ENCODE results near the gene PPP2R2C. TPM values are rescaled to one million over a fixed set of nuclear protein-coding genes. Genes with fewer than 3 reads are reported as not detected.

PPP2R2C gene
- total RNA-seq, 1 experiment from 2014 or later = not detected

- POLR2A ChIA-PET (ENCODE audit: low non-redundant PET) = no interaction called here
These were observed 87.1 kb downstream of the PPP2R2C start for GRCh38 chr4:6385288-6385687.

GRCh38 chr4:6384541-6384940 is 87.9 kb downstream of the PPP2R2C start:
- Histone ChIP-seq H3K36me3 (ENCODE audit: insufficient read depth, low read length, poor library complexity, severe bottlenecking) (no peaks in the 10 kb centered on the region), H3K4me1 (ENCODE audit: insufficient read depth, low read length, poor library complexity, severe bottlenecking) (no peaks in the 10 kb centered on the region), H3K27me3 (replicated peaks; ENCODE audit: insufficient read depth, low read depth, low read length, poor library complexity) (peaks cover 48% of the 10 kb centered on the region), H3K4me3 (ENCODE audit: low read depth, low read length, poor library complexity, severe bottlenecking) (no peak overlapping the region), H3K9me3 (ENCODE audit: low read depth, low read length, poor library complexity, severe bottlenecking) (no peaks in the 10 kb centered on the region), H3K27ac (ENCODE audit: low read depth, low read length, poor library complexity, severe bottlenecking) (no peak overlapping the region)
- intact Hi-C loops (cut with micrococcal nuclease; ENCODE audit: unreplicated experiment) = no loop called here
- TF ChIP-seq EZH2 (IDR thresholded peaks at IDR 0.05; ENCODE audit: borderline replicate concordance, low read depth, low read length, poor library complexity, severe bottlenecking) = no peak
- TF ChIP-seq, protein P1, sequence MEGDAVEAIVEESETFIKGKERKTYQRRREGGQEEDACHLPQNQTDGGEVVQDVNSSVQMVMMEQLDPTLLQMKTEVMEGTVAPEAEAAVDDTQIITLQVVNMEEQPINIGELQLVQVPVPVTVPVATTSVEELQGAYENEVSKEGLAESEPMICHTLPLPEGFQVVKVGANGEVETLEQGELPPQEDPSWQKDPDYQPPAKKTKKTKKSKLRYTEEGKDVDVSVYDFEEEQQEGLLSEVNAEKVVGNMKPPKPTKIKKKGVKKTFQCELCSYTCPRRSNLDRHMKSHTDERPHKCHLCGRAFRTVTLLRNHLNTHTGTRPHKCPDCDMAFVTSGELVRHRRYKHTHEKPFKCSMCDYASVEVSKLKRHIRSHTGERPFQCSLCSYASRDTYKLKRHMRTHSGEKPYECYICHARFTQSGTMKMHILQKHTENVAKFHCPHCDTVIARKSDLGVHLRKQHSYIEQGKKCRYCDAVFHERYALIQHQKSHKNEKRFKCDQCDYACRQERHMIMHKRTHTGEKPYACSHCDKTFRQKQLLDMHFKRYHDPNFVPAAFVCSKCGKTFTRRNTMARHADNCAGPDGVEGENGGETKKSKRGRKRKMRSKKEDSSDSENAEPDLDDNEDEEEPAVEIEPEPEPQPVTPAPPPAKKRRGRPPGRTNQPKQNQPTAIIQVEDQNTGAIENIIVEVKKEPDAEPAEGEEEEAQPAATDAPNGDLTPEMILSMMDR (conservative IDR thresholded peaks at IDR 0.05; ENCODE audit: low read depth, low read length) = no peak
- POLR2A ChIA-PET (ENCODE audit: low non-redundant PET) = no interaction called here
- BruUV-seq (replicated peaks) = no TSS peak
- DNase-seq (ENCODE audit: low spot score) = no peak
- CTCF ChIA-PET = no interaction called here

More at GRCh38 chr4:6385288-6385687, 87.1 kb downstream of the PPP2R2C start:
- CTCF ChIA-PET = no interaction called here
- Histone ChIP-seq H3K27me3 (replicated peaks; ENCODE audit: insufficient read depth, low read depth, low read length, poor library complexity) (peaks cover 40% of the 10 kb centered on the region), H3K9me3 (ENCODE audit: low read depth, low read length, poor library complexity, severe bottlenecking) (no peaks in the 10 kb centered on the region), H3K27ac (ENCODE audit: low read depth, low read length, poor library complexity, severe bottlenecking) (no peak overlapping the region), H3K4me3 (ENCODE audit: low read depth, low read length, poor library complexity, severe bottlenecking) (no peak overlapping the region), H3K4me1 (ENCODE audit: insufficient read depth, low read length, poor library complexity, severe bottlenecking) (no peaks in the 10 kb centered on the region), H3K36me3 (ENCODE audit: insufficient read depth, low read length, poor library complexity, severe bottlenecking) (no peaks in the 10 kb centered on the region)
- intact Hi-C loops (cut with micrococcal nuclease; ENCODE audit: unreplicated experiment) = no loop called here
- no peak for DNase-seq (ENCODE audit: low spot score)
- BruUV-seq (replicated peaks) = no TSS peak
- no peak for TF ChIP-seq EZH2 (IDR thresholded peaks at IDR 0.05; ENCODE audit: borderline replicate concordance, low read depth, low read length, poor library complexity, severe bottlenecking)
- TF ChIP-seq, protein P1 (conservative IDR thresholded peaks at IDR 0.05; ENCODE audit: low read depth, low read length) = no peak

GRCh38 chr4:6383929-6384328 is 88.5 kb downstream of the PPP2R2C start:
- H3K36me3 ChIP-seq (ENCODE audit: insufficient read depth, low read length, poor library complexity, severe bottlenecking) = no peaks in the 10 kb centered on the region
- no peak overlapping the region for H3K4me3 ChIP-seq (ENCODE audit: low read depth, low read length, poor library complexity, severe bottlenecking)
- H3K4me1 ChIP-seq (ENCODE audit: insufficient read depth, low read length, poor library complexity, severe bottlenecking) = no peaks in the 10 kb centered on the region
- H3K27me3 ChIP-seq (replicated peaks; ENCODE audit: insufficient read depth, low read depth, low read length, poor library complexity) = peaks cover 50% of the 10 kb centered on the region
- no peaks in the 10 kb centered on the region for H3K9me3 ChIP-seq (ENCODE audit: low read depth, low read length, poor library complexity, severe bottlenecking)
- H3K27ac ChIP-seq (ENCODE audit: low read depth, low read length, poor library complexity, severe bottlenecking) = no peak overlapping the region
- ChIA-PET CTCF (no interaction called here), POLR2A (ENCODE audit: low non-redundant PET) (no interaction called here)
- no TSS peak for BruUV-seq (replicated peaks)
- TF ChIP-seq, protein P1 (conservative IDR thresholded peaks at IDR 0.05; ENCODE audit: low read depth, low read length) = no peak
- TF ChIP-seq EZH2 (IDR thresholded peaks at IDR 0.05; ENCODE audit: borderline replicate concordance, low read depth, low read length, poor library complexity, severe bottlenecking) = no peak
- no peak for DNase-seq (ENCODE audit: low spot score)
- intact Hi-C loops (cut with micrococcal nuclease; ENCODE audit: unreplicated experiment) = no loop called here
